HCT116 (cell line): ENCODE measurements around the gene MEAF6. TPM values are rescaled to one million over a fixed set of nuclear protein-coding genes. Genes with fewer than 3 reads are reported as not detected.

Experiments used
- ATAC-seq: fragments of 200-7000 bp; cut with Tn5 transposase; 2 replicates; pipeline ENCODE4 v1.9.1; 2020; ENCODE audit warnings: mild to moderate bottlenecking, moderate library complexity
- BruUV-seq: library from RNA; stranded (reverse); fragments of 400-500 nt; replicated peaks from 2 replicates; lab custom pipeline; 2021; lab: Mats Ljungman, UMichigan
- CTCF ChIA-PET: fragments of 300-600 bp; sonication (Branson Sonifier 250); formaldehyde crosslinking; loops from one replicate; lab custom pipeline; 2021; ENCODE audit warnings: antibody characterized with exemption; lab: Charles Lee
- POLR2A ChIA-PET: fragments of 300-600, 350-600 bp; sonication (Branson Sonifier 250); formaldehyde crosslinking; loops from one replicate; lab custom pipeline; 2021; ENCODE audit warnings: antibody characterized with exemption; lab: Charles Lee
- RAD21 ChIA-PET, 2 experiments: fragments of 300-600 bp; sonication (Branson Sonifier 250); formaldehyde crosslinking; loops; one replicate each; lab custom pipeline; 2023; ENCODE audit warnings: low total read pairs in 2 of 2; ENCODE audit not compliant: uncharacterized antibody in 2 of 2, unreplicated experiment in 2 of 2, low non-redundant PET in 1 of 2; lab: Charles Lee
- DNase-seq: peaks from one replicate; pipeline ENCODE4 v3.0.0-alpha.2; 2010; ENCODE audit warnings: low read depth, low spot score
- H2AFZ ChIP-seq: fragments of 200-600 bp; shearing (Covaris generic), sonication (generic); 2 replicates; pipeline ENCODE4 v1.6.1; 2017; ENCODE audit warnings: low read depth, mixed run types, mixed read lengths, antibody characterized with exemption, low read length; ENCODE audit not compliant: poor library complexity, severe bottlenecking
- H3K27ac ChIP-seq: 2 replicates; pipeline ENCODE4 v1.5.1; 2012; ENCODE audit warnings: low read depth, low read length
- H3K27me3 ChIP-seq: fragments of 200-600 bp; sonication (generic); 2 replicates; pipeline ENCODE4 v1.6.1; 2016; ENCODE audit warnings: mixed run types, low read length, mixed read lengths; ENCODE audit not compliant: insufficient read depth
- H3K36me3 ChIP-seq, 2 experiments: fragments of 200-500 bp in 1 of 2; fragments of 200-600 bp in 1 of 2; sonication (Bioruptor generic) in 1 of 2; sonication (generic) in 1 of 2; 2 replicates each; pipeline versions ENCODE4 v1.5.1 to v1.6.1; 2014 to 2016; ENCODE audit warnings: low read length in 2 of 2, inconsistent platforms in 1 of 2, mixed read lengths in 1 of 2, mixed run types in 1 of 2; ENCODE audit not compliant: insufficient read depth in 2 of 2, control insufficient read depth in 1 of 2
- H3K4me1 ChIP-seq, 2 experiments: fragments of 200-600 bp in 1 of 2; sonication (generic) in 1 of 2; 2 replicates each; pipeline versions ENCODE4 v1.5.1 to v1.6.1; 2012 to 2017; ENCODE audit warnings: low read length in 2 of 2, inconsistent platforms in 1 of 2, mild to moderate bottlenecking in 1 of 2, mixed read lengths in 1 of 2, mixed run types in 1 of 2, moderate library complexity in 1 of 2; ENCODE audit not compliant: insufficient read depth in 2 of 2, control insufficient read depth in 1 of 2
- H3K4me2 ChIP-seq: fragments of 200-600 bp; sonication (generic); 2 replicates; pipeline ENCODE4 v1.6.1; 2017; ENCODE audit warnings: mixed run types, low read length, mixed read lengths
- H3K4me3 ChIP-seq, 2 experiments: fragments of 200-600 bp in 1 of 2; sonication (generic) in 1 of 2; replicated peaks in 1 of 2; 2 replicates each; pipeline ENCODE4 v1.5.1; 2011 to 2016; ENCODE audit warnings: low read length in 2 of 2, control low read depth in 1 of 2, low read depth in 1 of 2, mild to moderate bottlenecking in 1 of 2, mixed read lengths in 1 of 2, mixed run types in 1 of 2
- H3K79me2 ChIP-seq: fragments of 200-600 bp; sonication (generic); 2 replicates; pipeline ENCODE4 v1.6.1; 2017; ENCODE audit warnings: mild to moderate bottlenecking, mixed run types, low read length, moderate library complexity, mixed read lengths; ENCODE audit not compliant: insufficient read depth
- H3K9ac ChIP-seq: fragments of 200-600 bp; sonication (generic); 2 replicates; pipeline ENCODE4 v1.6.1; 2016; ENCODE audit warnings: low read length, mixed read lengths
- H3K9me2 ChIP-seq: fragments of 200-600 bp; sonication (generic), shearing (Covaris generic); 2 replicates; pipeline ENCODE4 v1.6.1; 2017; ENCODE audit warnings: mixed run types, mild to moderate bottlenecking, moderate library complexity; ENCODE audit not compliant: insufficient read depth
- H3K9me3 ChIP-seq, 2 experiments: fragments of 200-500 bp in 1 of 2; fragments of 200-600 bp in 1 of 2; sonication (Bioruptor generic) in 1 of 2; sonication (generic) in 1 of 2; 2 replicates each; pipeline ENCODE4 v1.6.1; 2014 to 2017; ENCODE audit warnings: low read length in 2 of 2, mixed read lengths in 2 of 2, inconsistent platforms in 1 of 2, low read depth in 1 of 2, mild to moderate bottlenecking in 1 of 2, mixed run types in 1 of 2, moderate library complexity in 1 of 2; ENCODE audit not compliant: control insufficient read depth in 1 of 2, insufficient read depth in 1 of 2
- H4K20me1 ChIP-seq: fragments of 200-600 bp; sonication (generic), shearing (Covaris generic); 2 replicates; pipeline ENCODE4 v1.6.1; 2017; ENCODE audit warnings: mixed run types, mild to moderate bottlenecking, moderate library complexity; ENCODE audit not compliant: insufficient read depth
- CBX3 ChIP-seq: IDR thresholded peaks from 2 replicates; pipeline ENCODE4 v1.6.1; 2012; ENCODE audit warnings: low read depth
- ELF1 ChIP-seq: IDR thresholded peaks from 2 replicates; pipeline ENCODE4 v1.6.1; 2012; ENCODE audit warnings: low read depth, borderline replicate concordance
- EZH2 ChIP-seq: fragments of 200-600 bp; sonication (generic); IDR thresholded peaks from 2 replicates; pipeline ENCODE4 v1.6.1; 2017; ENCODE audit warnings: antibody characterized with exemption, mixed run types
- EZH2phosphoT487 ChIP-seq: fragments of 200-600 bp; IDR thresholded peaks from 2 replicates; pipeline ENCODE4 v1.6.1; 2018; ENCODE audit warnings: antibody characterized with exemption, borderline replicate concordance
- FOSL1 ChIP-seq: IDR thresholded peaks from 2 replicates; pipeline ENCODE4 v1.6.1; 2012; ENCODE audit warnings: low read depth
- JUND ChIP-seq: IDR thresholded peaks from 2 replicates; pipeline ENCODE4 v1.6.1; 2012
- POLR2A ChIP-seq: IDR thresholded peaks from 2 replicates; pipeline ENCODE4 v1.7.0; 2011; ENCODE audit warnings: borderline replicate concordance; ENCODE audit not compliant: insufficient read depth, insufficient read length; ENCODE audit errors: extremely low read depth
- POLR2AphosphoS5 ChIP-seq: IDR thresholded peaks from 2 replicates; pipeline ENCODE4 v1.6.1; 2011; ENCODE audit warnings: mild to moderate bottlenecking, low read depth, low read length, moderate library complexity
- RAD21 ChIP-seq: IDR thresholded peaks from 2 replicates; pipeline ENCODE4 v1.6.1; 2012; ENCODE audit warnings: low read depth, mild to moderate bottlenecking
- SIN3A ChIP-seq: IDR thresholded peaks from 2 replicates; pipeline ENCODE4 v1.6.1; 2012; ENCODE audit warnings: low read depth
- SRF ChIP-seq: IDR thresholded peaks from 2 replicates; pipeline ENCODE4 v1.6.1; 2012; ENCODE audit warnings: low read depth
- TCF7L2 ChIP-seq: IDR thresholded peaks from 2 replicates; pipeline ENCODE4 v1.7.0; 2011; ENCODE audit warnings: borderline replicate concordance, inconsistent platforms; ENCODE audit not compliant: insufficient read depth, insufficient read length; ENCODE audit errors: extremely low read depth
- intact Hi-C: fragments of 100-400 bp; cut with micrococcal nuclease; formaldehyde crosslinking; loops from 2 replicates; pipeline ENCODE4 v1.10.0; 2022
- total RNA-seq: library from RNA; stranded (reverse); gene quantifications from one replicate; pipeline ENCODE4 v1.2.1, GENCODE V29; 2021; ENCODE audit not compliant: unreplicated experiment
- TF ChIP-seq, protein P1 (sequence below): IDR thresholded peaks from 2 replicates; pipeline ENCODE4 v1.6.1; 2012
- TF ChIP-seq, protein P2 (sequence below): IDR thresholded peaks from 2 replicates; pipeline ENCODE4 v1.6.1; 2012; ENCODE audit warnings: low read depth
- TF ChIP-seq, protein P3 (sequence below): IDR thresholded peaks from 2 replicates; pipeline ENCODE4 v1.6.1; 2012

The MEAF6 gene
- total RNA-seq, 1 experiment from 2014 or later: 50.3 TPM

DNA sequence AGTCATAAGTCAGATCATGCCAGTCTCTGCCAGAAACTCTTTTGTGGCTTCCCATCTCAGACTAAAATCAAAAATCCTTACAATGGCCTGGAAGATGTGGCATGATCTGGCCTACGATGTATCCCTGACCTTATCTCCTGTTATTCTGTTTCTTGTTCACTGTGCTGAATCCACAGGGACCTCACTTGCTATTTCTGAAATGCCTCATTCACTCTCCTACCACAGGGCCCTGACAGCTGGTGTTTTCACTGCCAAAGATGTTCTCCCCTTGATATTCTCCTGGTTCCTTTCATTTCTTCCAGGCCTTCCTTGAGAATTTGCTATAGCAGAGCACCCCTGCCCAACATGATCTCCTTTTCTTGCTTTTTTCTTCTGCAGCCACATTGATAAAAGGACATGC, 43.8 kb upstream of the MEAF6 start:
- no peaks in the 10 kb centered on the region for H3K27me3 ChIP-seq
- no peak overlapping the region for H3K4me3 ChIP-seq
- H4K20me1 ChIP-seq: no peaks in the 10 kb centered on the region
- intact Hi-C loops: no loop called here
- POLR2A ChIA-PET: no interaction called here
- no peaks in the 10 kb centered on the region for H3K36me3 ChIP-seq
- H3K4me2 ChIP-seq: no peak overlapping the region
- ATAC-seq: no peak
- H3K27ac ChIP-seq: no peak overlapping the region
- peaks cover 7% of the 10 kb centered on the region for H3K79me2 ChIP-seq
- H3K4me1 ChIP-seq: peaks cover 7 to 13% of the 10 kb centered on the region in 2 experiments
- TF ChIP-seq RAD21 (no peak), SIN3A (no peak), POLR2AphosphoS5 (no peak), TCF7L2 (no peak), SRF (no peak), FOSL1 (no peak), POLR2A (no peak), EZH2 (no peak), ELF1 (no peak), JUND (no peak), EZH2phosphoT487 (no peak), CBX3 (no peak)
- TF ChIP-seq, protein P1, sequence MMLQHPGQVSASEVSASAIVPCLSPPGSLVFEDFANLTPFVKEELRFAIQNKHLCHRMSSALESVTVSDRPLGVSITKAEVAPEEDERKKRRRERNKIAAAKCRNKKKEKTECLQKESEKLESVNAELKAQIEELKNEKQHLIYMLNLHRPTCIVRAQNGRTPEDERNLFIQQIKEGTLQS: no peak
- TF ChIP-seq, protein P2, sequence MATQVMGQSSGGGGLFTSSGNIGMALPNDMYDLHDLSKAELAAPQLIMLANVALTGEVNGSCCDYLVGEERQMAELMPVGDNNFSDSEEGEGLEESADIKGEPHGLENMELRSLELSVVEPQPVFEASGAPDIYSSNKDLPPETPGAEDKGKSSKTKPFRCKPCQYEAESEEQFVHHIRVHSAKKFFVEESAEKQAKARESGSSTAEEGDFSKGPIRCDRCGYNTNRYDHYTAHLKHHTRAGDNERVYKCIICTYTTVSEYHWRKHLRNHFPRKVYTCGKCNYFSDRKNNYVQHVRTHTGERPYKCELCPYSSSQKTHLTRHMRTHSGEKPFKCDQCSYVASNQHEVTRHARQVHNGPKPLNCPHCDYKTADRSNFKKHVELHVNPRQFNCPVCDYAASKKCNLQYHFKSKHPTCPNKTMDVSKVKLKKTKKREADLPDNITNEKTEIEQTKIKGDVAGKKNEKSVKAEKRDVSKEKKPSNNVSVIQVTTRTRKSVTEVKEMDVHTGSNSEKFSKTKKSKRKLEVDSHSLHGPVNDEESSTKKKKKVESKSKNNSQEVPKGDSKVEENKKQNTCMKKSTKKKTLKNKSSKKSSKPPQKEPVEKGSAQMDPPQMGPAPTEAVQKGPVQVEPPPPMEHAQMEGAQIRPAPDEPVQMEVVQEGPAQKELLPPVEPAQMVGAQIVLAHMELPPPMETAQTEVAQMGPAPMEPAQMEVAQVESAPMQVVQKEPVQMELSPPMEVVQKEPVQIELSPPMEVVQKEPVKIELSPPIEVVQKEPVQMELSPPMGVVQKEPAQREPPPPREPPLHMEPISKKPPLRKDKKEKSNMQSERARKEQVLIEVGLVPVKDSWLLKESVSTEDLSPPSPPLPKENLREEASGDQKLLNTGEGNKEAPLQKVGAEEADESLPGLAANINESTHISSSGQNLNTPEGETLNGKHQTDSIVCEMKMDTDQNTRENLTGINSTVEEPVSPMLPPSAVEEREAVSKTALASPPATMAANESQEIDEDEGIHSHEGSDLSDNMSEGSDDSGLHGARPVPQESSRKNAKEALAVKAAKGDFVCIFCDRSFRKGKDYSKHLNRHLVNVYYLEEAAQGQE: no peak
- TF ChIP-seq, protein P3, sequence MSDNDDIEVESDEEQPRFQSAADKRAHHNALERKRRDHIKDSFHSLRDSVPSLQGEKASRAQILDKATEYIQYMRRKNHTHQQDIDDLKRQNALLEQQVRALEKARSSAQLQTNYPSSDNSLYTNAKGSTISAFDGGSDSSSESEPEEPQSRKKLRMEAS: no peak
- BruUV-seq: no TSS peak
- no peak overlapping the region for H3K9ac ChIP-seq
- H3K9me2 ChIP-seq: no peaks in the 10 kb centered on the region
- DNase-seq: no peak
- no peaks in the 10 kb centered on the region for H3K9me3 ChIP-seq
- RAD21 ChIA-PET: no interaction called here
- CTCF ChIA-PET: no interaction called here
- H2AFZ ChIP-seq: no peak overlapping the region
